ENCODE data around the gene NRTN.

GRCh38 chr19:5851302-5851701 is 46.4 kb downstream of the NRTN start, which contains the start of gene FUT3:
- TF ChIP-seq CTCF (IDR thresholded peaks at IDR 0.05) (no peak), EZH2 (IDR thresholded peaks at IDR 0.05; ENCODE audit: borderline replicate concordance, insufficient read depth, low read depth, low read length, poor library complexity, severe bottlenecking) (no peak)

All from B cell (primary cell).